NCI-H460 (cell line): ENCODE results near the gene EIF2AK2. TPM values are rescaled to one million over a fixed set of nuclear protein-coding genes. Genes with fewer than 3 reads are reported as not detected.
"Not testable (repeated sequence)": the region's sequence is repeated elsewhere in the genome, so short reads cannot be mapped to it uniquely, and the experiment has no call there.

Experiments
- DNase-seq: peaks from one replicate; pipeline ENCODE4 v3.0.0-alpha.2; 2016; ENCODE audit warnings: low read depth; ENCODE audit errors: extremely low read depth
- polyA plus RNA-seq: library from polyadenylated mRNA; depleted of rRNA; stranded (reverse); fragments of >200 nt; gene quantifications from 2 replicates; pipeline ENCODE4 v1.2.3, GENCODE V29; 2014; cell fraction: nucleus; rRNA removed
- total RNA-seq: library from RNA; depleted of rRNA; stranded (reverse); fragments of >200 nt; shearing (Covaris generic); gene quantifications from 2 replicates; pipeline ENCODE4 v1.2.3, GENCODE V29; 2014; rRNA removed

EIF2AK2 gene
- total RNA-seq = 28.4 and 31.8 TPM in 2 replicates
- 15.2 and 27.1 TPM in 2 replicates for polyA plus RNA-seq

- DNase-seq = peak; percentile 80
Measured at GRCh38 chr2:37156857-37157714, at the start of gene EIF2AK2. Gene EIF2AK2 (minus strand): TSS chr2:37156980. CDS start chr2:37147806, 9,174 bp downstream.

DNA sequence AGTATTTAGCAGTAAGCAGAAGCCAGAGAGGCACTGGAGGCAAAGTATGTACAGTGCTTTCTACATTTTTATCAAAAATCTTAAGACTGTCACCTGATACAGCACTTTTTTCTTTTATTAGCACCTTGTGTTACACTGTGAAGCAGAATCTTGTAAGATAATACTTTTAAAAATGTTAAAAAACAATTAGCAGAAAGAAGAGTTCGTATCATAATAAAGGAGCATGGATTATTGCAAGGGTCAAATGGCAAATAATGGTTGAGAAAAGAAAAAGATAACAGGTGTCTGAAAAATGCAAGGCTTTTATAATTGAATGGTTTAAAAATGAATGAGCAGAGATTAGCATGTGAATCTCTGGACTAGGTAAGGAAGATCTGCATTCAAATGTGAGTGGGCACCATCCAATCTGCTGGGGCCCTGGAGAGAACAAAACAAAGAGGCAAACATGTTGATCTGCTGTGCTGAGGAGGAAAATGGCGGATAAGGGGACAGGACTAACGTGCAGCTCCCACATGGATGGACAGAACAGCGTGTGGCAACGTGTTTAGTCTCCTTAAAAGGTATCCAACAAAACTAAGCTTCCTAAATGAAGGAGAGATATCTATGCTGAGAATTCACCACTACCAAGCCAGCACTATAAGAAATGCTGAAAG is 49.0 kb upstream of the EIF2AK2 start:
- no peak for DNase-seq

- DNase-seq = not testable (repeated sequence)
Measured at GRCh38 chr2:37205071-37205661, 48.4 kb upstream of the EIF2AK2 start.

DNA sequence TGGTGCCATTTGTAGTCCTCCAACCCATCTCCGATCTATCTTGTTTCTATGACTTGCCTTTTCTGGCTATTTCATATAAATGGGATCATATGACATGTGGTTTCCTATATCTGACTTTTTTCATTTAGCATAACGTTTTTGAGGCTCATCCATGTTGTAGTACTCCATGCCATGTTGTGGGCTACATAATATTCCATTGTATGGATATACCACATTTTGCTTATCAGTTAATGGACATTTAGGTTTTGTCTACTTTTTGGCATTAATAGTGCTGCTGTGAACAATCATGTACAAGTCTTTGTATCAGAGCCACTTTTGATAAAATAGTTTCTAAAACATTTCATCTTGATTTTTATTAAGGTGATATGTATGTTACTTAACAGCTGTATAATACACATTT is 46.9 kb upstream of the EIF2AK2 start:
- DNase-seq = no peak

DNA sequence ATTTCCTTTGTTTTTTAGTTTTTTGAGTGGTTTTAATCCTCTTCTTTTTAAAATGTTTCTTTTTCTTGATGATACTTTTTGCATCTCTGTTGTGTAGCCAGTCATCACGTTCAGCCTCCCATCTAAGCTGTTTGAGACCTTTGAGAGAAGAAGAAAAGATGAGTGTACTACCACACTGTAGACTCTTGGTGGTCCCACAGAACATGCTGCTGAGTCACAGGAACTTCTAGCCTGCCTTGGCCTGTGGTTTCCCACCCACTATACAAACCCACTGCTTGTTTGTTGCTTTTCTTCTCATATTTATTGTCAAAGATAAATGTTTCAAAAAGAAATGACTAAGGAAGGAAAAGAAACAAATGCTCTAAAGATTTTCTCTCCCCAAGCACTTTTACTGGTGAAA is 45.0 kb upstream of the EIF2AK2 start:
- no peak for DNase-seq

GRCh38 chr2:37201208-37201607 is 44.4 kb upstream of the EIF2AK2 start:
- no peak for DNase-seq

GRCh38 chr2:37198681-37199065 is 41.9 kb upstream of the EIF2AK2 start:
- no peak for DNase-seq

DNA sequence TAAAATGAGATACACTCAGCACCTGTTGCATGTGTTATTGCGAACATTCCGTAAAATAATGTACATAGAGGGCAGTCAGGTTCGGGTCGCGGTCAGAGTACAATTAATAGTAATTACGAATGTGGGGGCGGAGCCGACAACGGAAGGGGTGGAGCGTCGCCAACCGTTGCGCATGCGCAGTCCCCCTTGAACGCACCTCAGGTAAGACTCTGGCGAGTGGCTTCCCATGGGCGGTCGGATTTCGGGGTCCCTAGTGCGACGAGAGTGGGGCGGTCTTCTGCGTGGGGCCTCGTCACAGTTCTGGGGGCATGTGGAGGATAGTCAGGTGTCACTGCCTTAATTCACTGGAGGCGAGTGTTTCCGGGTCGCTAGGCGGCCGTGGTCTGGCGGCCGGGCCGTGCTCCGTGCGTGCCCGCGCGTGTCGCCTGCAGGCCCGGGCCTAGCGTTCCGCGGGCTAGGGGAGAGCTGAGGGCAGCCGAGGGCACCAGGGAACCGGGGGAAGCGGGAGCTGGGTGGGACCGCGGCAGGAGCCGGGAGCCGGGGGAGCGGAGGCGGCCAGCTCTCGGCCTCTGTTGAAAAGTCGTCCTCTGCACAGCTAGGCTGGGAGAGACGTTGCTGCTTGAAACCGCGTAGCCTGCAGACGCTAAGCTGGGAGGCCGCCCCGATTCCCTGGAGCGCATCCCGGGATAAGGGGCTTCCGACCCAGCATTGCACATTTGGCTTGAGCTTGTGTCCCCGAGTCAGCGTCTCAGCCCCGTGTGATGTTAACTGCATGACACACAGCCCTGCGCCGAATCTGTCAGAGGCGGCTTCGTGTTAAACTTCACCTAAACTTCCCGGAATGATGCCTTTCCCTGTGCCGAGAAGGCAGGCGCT is 39.8 kb upstream of the EIF2AK2 start, which contains the start of gene CEBPZOS:
CEBPZOS (plus strand) TSS at position 177 of the 876 bp plus-strand sequence. CDS start 3,209 bp downstream, outside the sequence.
- peak; percentile 77 for DNase-seq

- not testable (repeated sequence) for DNase-seq
Measured at GRCh38 chr2:37195862-37196319, 39.1 kb upstream of the EIF2AK2 start.

DNA sequence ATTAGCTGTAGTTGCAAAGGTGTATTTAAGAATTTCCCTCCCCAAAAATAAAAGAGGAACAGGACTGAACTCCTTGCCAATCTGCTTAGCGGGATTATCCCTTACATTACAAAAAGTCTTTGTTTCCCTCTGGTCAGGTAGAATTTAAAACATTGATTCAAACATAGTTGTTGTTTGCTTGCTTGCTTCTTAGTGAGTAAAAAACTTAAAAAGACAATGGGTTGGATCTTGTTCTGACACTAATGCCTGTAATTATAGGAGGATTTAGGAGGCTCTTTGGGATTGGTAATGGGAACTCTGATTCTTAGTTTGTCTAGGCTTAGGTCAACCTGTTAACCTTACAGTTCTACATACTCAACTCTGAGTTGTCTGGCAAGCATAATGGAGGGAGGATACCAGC is 35.8 kb upstream of the EIF2AK2 start:
- DNase-seq = no peak

- DNase-seq = no peak
Measured at GRCh38 chr2:37191747-37192146, 35.0 kb upstream of the EIF2AK2 start.

- DNase-seq = no peak
Measured at GRCh38 chr2:37191253-37191652, 34.5 kb upstream of the EIF2AK2 start.

DNA sequence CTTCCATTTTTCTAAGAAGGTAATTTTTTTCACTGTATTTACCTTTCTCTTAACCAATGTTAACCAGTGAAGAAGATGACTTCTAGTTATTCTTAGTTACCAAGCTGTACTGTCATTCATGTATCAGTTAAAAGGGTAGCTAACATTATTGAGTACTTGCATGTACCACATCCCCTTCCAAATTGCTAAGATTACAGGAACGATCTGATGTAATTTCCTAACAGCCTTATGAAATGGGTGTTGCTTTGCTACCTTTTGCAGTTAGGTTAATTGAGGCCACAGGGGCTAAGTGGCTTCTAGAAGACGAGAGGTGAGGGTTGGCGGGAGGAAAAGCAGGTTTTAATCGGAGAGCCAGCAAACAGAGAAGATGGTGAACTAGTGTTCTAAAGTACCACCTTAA is 33.5 kb upstream of the EIF2AK2 start:
- no peak for DNase-seq

GRCh38 chr2:37189452-37190153 is 32.8 kb upstream of the EIF2AK2 start:
- DNase-seq = peak; percentile 88

- DNase-seq = no peak
Measured at GRCh38 chr2:37188570-37188969, 31.8 kb upstream of the EIF2AK2 start, which contains the start of gene SULT6B1. Gene SULT6B1 (minus strand): TSS chr2:37188670. CDS start chr2:37188640, 30 bp downstream.

GRCh38 chr2:37181726-37182684 is 25.2 kb upstream of the EIF2AK2 start:
- DNase-seq = peak; percentile 74

- DNase-seq = no peak
Measured at GRCh38 chr2:37180640-37181039, 23.9 kb upstream of the EIF2AK2 start.

- no peak for DNase-seq
Measured at GRCh38 chr2:37180006-37180639, 23.3 kb upstream of the EIF2AK2 start.
